DOHH2 (cell line): ENCODE results near the gene NEURL1.
A peak's percentile ranks its signal among the peaks of the same experiment; 100 is the strongest.

Experiments used
- H3F3A ChIP-seq: fragments of 200-600 bp; sonication (generic), shearing (Covaris generic); 2 replicates; pipeline ENCODE4 v1.6.0; 2016; ENCODE audit warnings: antibody characterized with exemption, mild to moderate bottlenecking; ENCODE audit not compliant: control insufficient read depth, insufficient read depth
- H3K27ac ChIP-seq: fragments of 200-600 bp; sonication (generic); 2 replicates; pipeline ENCODE4 v1.5.1; 2014; ENCODE audit warnings: low read depth, mild to moderate bottlenecking, low read length, moderate library complexity
- H3K27me3 ChIP-seq: fragments of 200-600 bp; sonication (generic); 2 replicates; pipeline ENCODE4 v1.6.1; 2014; ENCODE audit warnings: mild to moderate bottlenecking, low read length, mixed read lengths; ENCODE audit not compliant: control insufficient read depth
- H3K36me3 ChIP-seq: fragments of 200-600 bp; sonication (generic); 2 replicates; pipeline ENCODE4 v1.6.1; 2014; ENCODE audit warnings: mild to moderate bottlenecking, low read length, moderate library complexity, mixed read lengths; ENCODE audit not compliant: control insufficient read depth
- H3K4me1 ChIP-seq: fragments of 200-600 bp; sonication (generic); 2 replicates; pipeline ENCODE4 v1.6.1; 2014; ENCODE audit warnings: mild to moderate bottlenecking, low read length, mixed read lengths; ENCODE audit not compliant: control insufficient read depth
- H3K4me2 ChIP-seq: fragments of 200-600 bp; sonication (generic); 2 replicates; pipeline ENCODE4 v1.6.0; 2014; ENCODE audit warnings: mild to moderate bottlenecking, low read length, moderate library complexity
- H3K4me3 ChIP-seq: fragments of 200-600 bp; sonication (generic); 2 replicates; pipeline ENCODE4 v1.5.1; 2014; ENCODE audit warnings: mild to moderate bottlenecking, low read length, mixed read lengths
- H3K79me2 ChIP-seq: fragments of 200-600 bp; sonication (generic); 2 replicates; pipeline ENCODE4 v1.6.1; 2014; ENCODE audit warnings: mild to moderate bottlenecking, low read length, mixed read lengths; ENCODE audit not compliant: control insufficient read depth
- H3K9me2 ChIP-seq: fragments of 200-600 bp; sonication (generic); replicated peaks from 2 replicates; pipeline ENCODE4 v1.6.1; 2014; ENCODE audit warnings: mild to moderate bottlenecking, low read length, mixed read lengths; ENCODE audit not compliant: control insufficient read depth
- H3K9me3 ChIP-seq: fragments of 200-600 bp; sonication (generic); 2 replicates; pipeline ENCODE4 v1.6.1; 2014; ENCODE audit warnings: antibody characterized with exemption, low read length, mixed read lengths; ENCODE audit not compliant: control insufficient read depth, insufficient read depth
- H4K20me1 ChIP-seq: fragments of 200-600 bp; sonication (generic); 2 replicates; pipeline ENCODE4 v1.6.0; 2014; ENCODE audit warnings: low read depth, mild to moderate bottlenecking, antibody characterized with exemption, low read length, moderate library complexity; ENCODE audit not compliant: control insufficient read depth, insufficient read depth
- EZH2phosphoT487 ChIP-seq: fragments of 200-600 bp; sonication (generic); IDR thresholded peaks from 2 replicates; pipeline ENCODE4 v1.6.1; 2017; ENCODE audit warnings: borderline replicate concordance, mild to moderate bottlenecking, antibody characterized with exemption, low read length, moderate library complexity, mixed read lengths
- TF ChIP-seq, protein P1 (sequence below): fragments of 200-600 bp; sonication (generic); IDR thresholded peaks from one replicate; pipeline ENCODE4 v1.5.1; 2014; ENCODE audit warnings: antibody characterized with exemption, mild to moderate bottlenecking, low read depth, low read length; ENCODE audit not compliant: poor library complexity, severe bottlenecking

The NEURL1 gene

DNA sequence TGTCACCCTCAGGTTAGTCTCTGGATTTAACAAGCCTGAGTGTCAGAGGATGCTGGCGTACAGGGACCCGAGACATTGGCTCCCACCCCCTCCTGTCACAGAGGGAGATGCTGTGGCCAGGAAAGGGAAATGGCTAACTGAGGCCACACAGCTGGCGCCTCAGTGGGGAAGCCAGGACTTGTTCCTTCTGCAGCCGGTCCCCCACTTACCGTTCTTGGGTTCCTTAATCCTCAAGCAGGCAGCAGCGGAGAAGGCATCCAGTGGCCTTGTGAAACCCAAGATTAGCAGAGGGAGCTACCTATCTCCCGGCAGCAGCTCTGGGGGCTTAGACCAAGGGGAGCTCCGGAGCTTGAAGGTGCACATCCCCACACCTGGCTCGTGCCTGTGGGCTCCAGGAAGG lies 65.4 kb downstream of the NEURL1 start:
- no peak overlapping the region for H3K4me3 ChIP-seq
- no peaks in the 10 kb centered on the region for H3K79me2 ChIP-seq
- no peak overlapping the region for H3K27ac ChIP-seq
- peaks cover 32% of the 10 kb centered on the region for H3K27me3 ChIP-seq
- H3K4me2 ChIP-seq: peak overlapping the region; percentile 27; the same call in 1 of the 2 replicates
- no peaks in the 10 kb centered on the region for H3F3A ChIP-seq
- no peaks in the 10 kb centered on the region for H4K20me1 ChIP-seq
- H3K36me3 ChIP-seq: no peaks in the 10 kb centered on the region
- H3K9me2 ChIP-seq: no peaks in the 10 kb centered on the region
- TF ChIP-seq, protein P1, sequence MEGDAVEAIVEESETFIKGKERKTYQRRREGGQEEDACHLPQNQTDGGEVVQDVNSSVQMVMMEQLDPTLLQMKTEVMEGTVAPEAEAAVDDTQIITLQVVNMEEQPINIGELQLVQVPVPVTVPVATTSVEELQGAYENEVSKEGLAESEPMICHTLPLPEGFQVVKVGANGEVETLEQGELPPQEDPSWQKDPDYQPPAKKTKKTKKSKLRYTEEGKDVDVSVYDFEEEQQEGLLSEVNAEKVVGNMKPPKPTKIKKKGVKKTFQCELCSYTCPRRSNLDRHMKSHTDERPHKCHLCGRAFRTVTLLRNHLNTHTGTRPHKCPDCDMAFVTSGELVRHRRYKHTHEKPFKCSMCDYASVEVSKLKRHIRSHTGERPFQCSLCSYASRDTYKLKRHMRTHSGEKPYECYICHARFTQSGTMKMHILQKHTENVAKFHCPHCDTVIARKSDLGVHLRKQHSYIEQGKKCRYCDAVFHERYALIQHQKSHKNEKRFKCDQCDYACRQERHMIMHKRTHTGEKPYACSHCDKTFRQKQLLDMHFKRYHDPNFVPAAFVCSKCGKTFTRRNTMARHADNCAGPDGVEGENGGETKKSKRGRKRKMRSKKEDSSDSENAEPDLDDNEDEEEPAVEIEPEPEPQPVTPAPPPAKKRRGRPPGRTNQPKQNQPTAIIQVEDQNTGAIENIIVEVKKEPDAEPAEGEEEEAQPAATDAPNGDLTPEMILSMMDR: no peak
- no peak for TF ChIP-seq EZH2phosphoT487
- H3K9me3 ChIP-seq: no peaks in the 10 kb centered on the region
- peaks cover 18% of the 10 kb centered on the region for H3K4me1 ChIP-seq

DNA sequence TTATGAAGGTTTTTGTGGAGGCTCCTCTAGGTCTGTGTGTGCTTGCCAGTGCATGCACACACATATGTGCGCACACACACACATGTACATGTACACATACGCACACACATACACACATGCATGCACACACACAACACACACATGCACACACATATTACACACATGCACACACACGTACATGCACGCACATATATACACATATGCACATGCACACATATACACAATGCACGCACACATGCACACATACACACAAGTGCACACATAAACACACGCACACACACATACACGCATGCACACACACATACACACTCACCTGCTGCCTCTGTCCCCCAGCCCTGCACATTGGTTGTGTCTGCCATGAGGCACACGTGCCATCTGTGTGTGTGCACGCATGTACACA lies 66.3 kb downstream of the NEURL1 start:
- H3K27me3 ChIP-seq: peaks cover 23% of the 10 kb centered on the region
- H3K27ac ChIP-seq: no peak overlapping the region
- no peaks in the 10 kb centered on the region for H4K20me1 ChIP-seq
- H3K9me2 ChIP-seq: no peaks in the 10 kb centered on the region
- no peaks in the 10 kb centered on the region for H3F3A ChIP-seq
- H3K79me2 ChIP-seq: no peaks in the 10 kb centered on the region
- no peak for TF ChIP-seq EZH2phosphoT487
- TF ChIP-seq, protein P1: no peak
- H3K36me3 ChIP-seq: no peaks in the 10 kb centered on the region
- no peaks in the 10 kb centered on the region for H3K9me3 ChIP-seq
- no peak overlapping the region for H3K4me2 ChIP-seq
- peaks cover 14% of the 10 kb centered on the region for H3K4me1 ChIP-seq
- no peak overlapping the region for H3K4me3 ChIP-seq

DNA sequence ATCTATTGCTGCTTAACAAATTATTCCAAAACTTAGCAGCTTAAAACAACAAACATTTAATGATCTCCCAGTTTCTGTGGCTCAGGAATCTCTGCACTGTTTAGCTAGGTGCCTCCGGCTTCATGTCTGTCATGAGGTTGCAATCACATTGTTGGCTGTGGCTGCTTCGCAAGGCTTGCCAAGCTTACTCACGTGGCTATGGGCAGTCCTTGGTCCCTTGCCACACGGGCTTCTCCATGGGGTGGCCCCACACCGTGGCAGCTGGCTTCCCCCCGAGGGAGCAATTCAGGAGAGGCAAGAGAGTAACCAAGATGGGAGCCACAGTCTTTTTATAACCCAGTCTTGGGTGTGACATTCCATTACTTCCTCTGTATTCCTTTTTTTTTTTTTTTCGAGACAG lies 67.4 kb downstream of the NEURL1 start:
- no peaks in the 10 kb centered on the region for H3K9me3 ChIP-seq
- H3K79me2 ChIP-seq: no peaks in the 10 kb centered on the region
- no peak for TF ChIP-seq EZH2phosphoT487
- TF ChIP-seq, protein P1: no peak
- H4K20me1 ChIP-seq: no peaks in the 10 kb centered on the region
- no peaks in the 10 kb centered on the region for H3K36me3 ChIP-seq
- no peak overlapping the region for H3K27ac ChIP-seq
- no peaks in the 10 kb centered on the region for H3K9me2 ChIP-seq
- no peaks in the 10 kb centered on the region for H3F3A ChIP-seq
- no peak overlapping the region for H3K4me2 ChIP-seq
- H3K4me3 ChIP-seq: no peak overlapping the region
- H3K4me1 ChIP-seq: peaks cover 9% of the 10 kb centered on the region
- H3K27me3 ChIP-seq: peaks cover 15% of the 10 kb centered on the region

DNA sequence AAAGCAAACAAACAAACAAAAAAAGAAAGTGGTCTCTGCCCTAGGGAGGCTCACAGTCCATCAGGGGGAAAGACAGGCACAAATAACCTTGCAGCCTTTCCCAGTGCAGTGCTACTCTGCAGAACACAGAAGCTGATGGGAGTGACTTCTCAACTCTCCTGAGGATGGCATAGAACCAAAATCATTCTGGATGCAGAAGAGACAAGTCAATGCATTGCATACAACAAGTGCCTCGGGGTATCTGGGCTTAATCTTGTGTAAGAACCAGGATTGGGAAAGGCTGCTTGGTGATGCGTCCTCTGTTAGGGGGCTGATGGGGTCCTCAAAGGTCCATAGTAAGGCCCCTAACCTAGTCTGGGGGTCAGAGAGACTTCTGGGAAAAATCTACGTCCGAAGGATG lies 68.9 kb downstream of the NEURL1 start:
- Histone ChIP-seq H4K20me1 (no peaks in the 10 kb centered on the region), H3K4me2 (no peak overlapping the region), H3K79me2 (no peaks in the 10 kb centered on the region), H3K9me2 (no peaks in the 10 kb centered on the region), H3F3A (no peaks in the 10 kb centered on the region), H3K36me3 (no peaks in the 10 kb centered on the region), H3K4me1 (peaks cover 9% of the 10 kb centered on the region), H3K27me3 (peaks cover 11% of the 10 kb centered on the region; the same call in 1 of the 2 replicates), H3K9me3 (no peaks in the 10 kb centered on the region), H3K27ac (no peak overlapping the region), H3K4me3 (no peak overlapping the region)
- no peak for TF ChIP-seq EZH2phosphoT487
- TF ChIP-seq, protein P1: no peak
